NT2/D1 (cell line): ENCODE results near the gene CSTF1.

Source experiments
- YY1 ChIP-seq: IDR thresholded peaks from 2 replicates; pipeline ENCODE4 v1.6.1; 2011; ENCODE audit not compliant: insufficient read length, insufficient read depth
- ZNF274 ChIP-seq: IDR thresholded peaks from 2 replicates; pipeline ENCODE4 v1.6.1; 2011; ENCODE audit warnings: mild to moderate bottlenecking, low read depth, low read length

GRCh38 chr20:56433880-56434255, 41.4 kb downstream of the CSTF1 start:
- TF ChIP-seq YY1 (no peak), ZNF274 (no peak)
